DMS 273 treated with DMSO at 0.1 percent for 48 hours (cell line): Measurements from ENCODE around the gene TNIP1.

Source experiments
- DNase-seq: peaks from one replicate; lab custom pipeline; 2025; lab: John Stamatoyannopoulos, UW

Gene TNIP1

GRCh38 chr5:151083081-151083676 is 2.3 kb upstream of the TNIP1 start:
- no peak for DNase-seq

GRCh38 chr5:151082282-151082902 is 1.6 kb upstream of the TNIP1 start:
- no peak for DNase-seq

- no peak for DNase-seq
Measured at GRCh38 chr5:151081431-151082281, 822 bp upstream of the TNIP1 start.

GRCh38 chr5:151079838-151080612 is 809 bp downstream of the TNIP1 start:
- DNase-seq = no peak

- no peak for DNase-seq
Measured at GRCh38 chr5:151078490-151079262, 2.2 kb downstream of the TNIP1 start.

GRCh38 chr5:151077967-151078366 is 2.9 kb downstream of the TNIP1 start:
- no peak for DNase-seq

- no peak for DNase-seq
Measured at GRCh38 chr5:151077419-151077818, 3.4 kb downstream of the TNIP1 start.

GRCh38 chr5:151076616-151077015 is 4.2 kb downstream of the TNIP1 start:
- no peak for DNase-seq

GRCh38 chr5:151075698-151076331 is 5.0 kb downstream of the TNIP1 start:
- no peak for DNase-seq

GRCh38 chr5:151074557-151074956 is 6.3 kb downstream of the TNIP1 start:
- DNase-seq = no peak

GRCh38 chr5:151073280-151073679 is 7.6 kb downstream of the TNIP1 start:
- no peak for DNase-seq

GRCh38 chr5:151072630-151073025 is 8.2 kb downstream of the TNIP1 start:
- DNase-seq = no peak

GRCh38 chr5:151071848-151072629 is 8.8 kb downstream of the TNIP1 start:
- no peak for DNase-seq

GRCh38 chr5:151071021-151071420 is 9.8 kb downstream of the TNIP1 start:
- DNase-seq = no peak

GRCh38 chr5:151070449-151070848 is 10.4 kb downstream of the TNIP1 start:
- no peak for DNase-seq

- DNase-seq = no peak
Measured at GRCh38 chr5:151068433-151069197, 12.2 kb downstream of the TNIP1 start.

- no peak for DNase-seq
Measured at GRCh38 chr5:151067632-151068432, 13.0 kb downstream of the TNIP1 start.

GRCh38 chr5:151066920-151067319 is 13.9 kb downstream of the TNIP1 start:
- DNase-seq = no peak

GRCh38 chr5:151065609-151066008 is 15.2 kb downstream of the TNIP1 start:
- no peak for DNase-seq
